Stimulated activated CD4-positive, alpha-beta T cell treated with anti-CD3 and anti-CD28 coated beads, Interleukin-4, amount 100 ng/mL, for 1 hour (primary cell): ENCODE data around the gene BARD1.
"Not testable (repeated sequence)": the region's sequence is repeated elsewhere in the genome, so short reads cannot be mapped to it uniquely, and the experiment has no call there.

Experiments used
- DNase-seq: peaks from one replicate; pipeline ENCODE4 v3.0.0-alpha.2; 2020

BARD1 gene

DNA sequence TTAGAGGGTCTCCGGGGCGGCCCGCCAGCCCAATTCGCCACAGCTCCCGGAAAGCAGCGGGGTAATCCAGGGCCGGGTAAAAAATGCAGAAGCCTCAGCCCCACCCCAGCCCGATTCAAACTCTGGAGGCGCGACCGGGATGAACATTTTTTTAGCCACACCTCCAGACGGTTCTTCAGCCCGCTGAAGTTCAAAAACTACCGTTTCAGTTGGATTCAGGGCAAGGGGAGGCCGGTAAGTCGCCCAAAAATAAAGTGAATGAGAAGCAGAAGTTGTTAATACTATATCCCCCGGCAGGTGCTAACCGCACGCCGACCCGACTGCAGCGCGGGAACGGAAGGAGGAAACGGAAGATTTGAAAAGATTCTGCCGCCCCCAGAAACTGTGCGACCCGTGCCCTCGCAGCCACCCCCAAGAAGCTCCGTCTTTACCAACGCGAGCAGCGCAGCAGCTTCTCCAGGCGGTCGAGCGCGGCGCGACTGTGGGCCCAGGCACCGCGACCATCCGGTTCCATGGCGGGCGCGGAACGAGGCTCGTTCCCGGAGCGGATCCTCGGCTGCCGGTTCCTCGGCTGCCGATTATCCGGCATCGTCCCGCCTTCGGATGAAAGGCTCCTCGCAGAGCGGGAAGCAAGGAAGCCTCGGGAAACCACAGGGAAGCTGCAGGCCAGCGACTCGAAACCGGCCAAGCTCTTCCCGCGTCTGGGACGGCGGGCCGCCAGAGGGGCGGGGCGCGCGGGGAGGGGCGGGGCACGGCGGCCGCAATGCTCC is at the start of gene BARD1:
Gene BARD1 (minus strand): TSS at position 703 of the 770 bp plus-strand sequence. CDS start 114 bp downstream, at position 589.
- DNase-seq: no peak

DNA sequence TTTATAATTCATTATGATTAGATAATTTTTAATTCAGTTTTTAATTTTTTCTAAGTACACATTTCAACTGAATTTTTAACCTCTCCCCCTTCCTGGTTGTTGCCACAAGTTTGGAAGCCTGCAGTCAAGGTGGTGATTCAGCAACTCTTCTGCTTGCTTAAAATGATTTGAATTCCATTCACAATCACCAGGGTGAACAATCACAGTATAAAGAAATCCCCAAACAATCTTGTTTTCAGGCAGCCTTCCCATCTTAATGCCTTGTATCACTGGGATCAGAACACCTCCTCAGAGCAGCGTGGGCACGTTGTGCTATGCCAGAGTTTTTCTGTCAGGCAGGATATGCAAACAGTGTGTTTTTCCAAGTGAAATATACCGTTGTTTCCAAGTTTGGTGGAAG is 46.7 kb upstream of the BARD1 start:
- no peak for DNase-seq

DNA sequence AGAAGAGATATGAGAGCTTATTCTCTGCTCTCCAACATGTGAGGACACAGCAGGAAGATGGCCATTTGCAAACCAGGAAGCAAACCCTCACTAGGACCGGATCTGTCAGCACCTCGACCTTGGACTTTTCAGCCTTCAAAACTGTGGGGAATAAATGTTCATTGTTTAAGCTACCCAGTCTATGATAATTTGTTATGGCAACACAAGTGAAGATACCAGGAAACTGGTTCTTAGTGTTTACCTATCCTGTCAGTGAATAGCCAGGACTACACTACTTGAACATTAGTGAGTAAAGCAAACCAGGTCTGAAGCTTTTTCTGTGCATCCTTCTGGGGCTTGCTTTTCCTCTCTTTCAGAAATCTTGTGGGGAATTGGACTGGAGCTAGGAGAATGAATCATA is 44.4 kb upstream of the BARD1 start:
- no peak for DNase-seq

DNA sequence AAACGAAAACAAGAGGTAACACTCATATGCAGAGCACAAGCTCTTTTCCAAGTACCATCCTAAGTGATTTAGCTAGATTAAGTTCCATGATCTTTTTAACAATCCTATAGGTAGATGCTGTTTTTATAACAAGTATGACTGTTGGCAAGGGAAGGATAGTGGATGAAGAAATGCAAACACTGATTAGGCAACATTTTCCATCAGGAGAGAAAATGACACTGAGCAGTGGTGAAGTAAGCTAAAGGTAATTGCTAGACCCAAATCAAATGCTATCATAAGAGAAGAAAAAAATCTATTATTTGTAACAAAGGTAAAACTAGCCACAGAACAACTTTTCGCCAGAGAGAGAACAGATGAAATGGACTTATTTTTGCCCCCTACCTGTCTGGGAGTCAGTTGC is 34.3 kb upstream of the BARD1 start:
- DNase-seq: no peak

DNA sequence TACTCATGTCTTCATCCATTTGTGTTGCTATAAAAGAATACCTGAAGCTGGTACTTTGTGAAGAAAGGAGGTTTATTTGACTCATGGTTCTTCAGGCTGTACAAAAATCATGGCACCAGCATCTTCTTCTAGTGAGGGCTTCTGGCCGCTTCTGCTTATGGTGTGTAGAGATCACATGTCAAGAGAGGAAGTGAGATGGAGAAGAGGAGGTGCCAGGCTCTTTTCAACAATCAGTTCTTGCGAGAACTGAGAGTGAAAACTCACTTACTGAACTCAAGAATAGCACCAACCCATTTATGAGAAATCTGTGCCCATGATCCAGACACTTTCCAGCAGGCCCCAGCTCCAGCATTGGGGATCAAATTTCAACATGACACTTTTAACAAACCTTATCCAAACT is 30.0 kb upstream of the BARD1 start:
- DNase-seq: no peak

DNA sequence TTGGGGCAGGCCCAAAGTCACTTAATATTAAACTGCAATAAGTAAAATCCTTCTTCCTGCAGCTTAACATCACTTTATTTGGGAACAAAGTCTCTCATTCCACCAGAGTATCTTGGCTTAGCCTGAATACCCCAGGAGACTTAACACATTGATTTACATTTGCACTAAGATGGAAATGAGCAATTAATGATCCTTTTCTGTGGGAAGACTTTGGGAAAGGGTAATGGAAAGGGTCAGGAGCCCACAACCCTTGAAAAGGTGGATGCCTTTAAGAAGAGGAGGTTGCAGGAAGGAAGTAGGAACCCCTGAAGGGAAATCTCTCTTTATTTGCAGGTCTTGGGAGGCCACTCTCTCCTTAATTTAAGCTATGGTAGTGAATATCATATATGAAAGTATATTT is 28.0 kb upstream of the BARD1 start:
- no peak for DNase-seq

DNA sequence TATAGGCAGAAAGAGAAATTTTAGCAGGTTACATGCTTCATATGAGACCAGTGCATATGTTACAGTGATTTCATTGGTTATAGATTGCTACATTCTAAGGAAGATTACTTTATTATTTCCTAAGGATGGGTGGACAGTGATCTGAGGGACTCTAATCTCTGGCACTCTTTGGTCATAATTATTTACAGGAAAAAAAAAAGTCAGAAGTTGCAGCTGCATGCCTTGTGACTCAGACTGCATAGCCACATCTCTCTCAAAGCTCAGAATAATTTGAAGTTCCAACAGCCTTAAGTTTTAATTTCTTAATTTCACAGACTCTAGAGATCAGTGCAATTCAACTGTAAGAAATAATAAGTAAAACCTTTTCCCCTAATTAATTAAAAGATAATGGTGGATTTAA is 27.1 kb upstream of the BARD1 start:
- DNase-seq: no peak

DNA sequence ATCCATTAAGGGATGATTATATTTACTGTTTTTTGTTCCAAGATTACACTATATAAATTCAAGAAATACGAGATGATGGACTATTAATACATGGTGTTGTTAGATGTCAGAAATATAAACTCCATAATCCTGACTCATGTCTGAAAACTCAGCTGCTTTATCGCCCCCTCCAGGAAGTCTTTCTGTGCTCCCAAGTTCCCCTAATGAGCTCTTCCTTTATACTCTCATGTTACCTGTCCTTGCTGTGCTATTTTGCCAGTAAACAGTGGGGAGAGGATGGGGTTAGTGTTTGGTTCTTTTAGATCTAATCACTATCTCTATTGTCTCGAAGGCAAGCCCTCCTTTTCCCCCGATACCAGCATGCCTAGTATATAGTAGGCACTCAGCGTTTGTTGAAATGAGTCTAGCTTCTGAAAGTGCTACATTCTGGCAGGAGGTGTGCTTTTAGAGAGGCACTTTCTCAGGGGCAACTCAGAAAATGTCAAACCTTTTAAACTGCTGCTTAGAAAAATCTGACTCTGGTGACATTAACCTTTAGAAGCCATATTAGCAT is 21.4 kb upstream of the BARD1 start:
- no peak for DNase-seq

DNA sequence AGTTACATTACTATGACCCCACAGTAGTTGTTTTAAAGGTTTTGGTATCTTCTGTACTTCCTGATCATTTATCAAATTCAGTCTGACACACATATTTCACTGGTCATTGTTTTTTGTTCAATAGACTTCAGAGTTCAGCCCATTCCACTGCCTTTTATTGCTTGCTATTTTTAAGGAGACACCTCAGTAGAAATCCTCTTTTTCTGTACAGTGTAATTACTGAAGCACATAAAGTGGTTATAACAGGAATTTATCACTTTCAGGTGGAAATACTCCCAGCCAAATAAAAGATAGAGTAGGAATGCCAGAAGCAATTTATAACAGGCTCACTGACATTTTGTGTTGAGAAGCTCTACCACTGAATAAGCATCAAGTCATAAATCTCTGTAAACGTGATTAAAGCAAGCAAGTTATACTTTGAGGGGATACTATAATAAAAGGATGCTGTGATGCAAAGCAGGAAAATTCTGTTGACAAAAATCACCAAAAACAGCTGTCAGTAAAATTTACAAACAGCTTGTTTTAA is 6.6 kb upstream of the BARD1 start:
- DNase-seq: no peak

DNA sequence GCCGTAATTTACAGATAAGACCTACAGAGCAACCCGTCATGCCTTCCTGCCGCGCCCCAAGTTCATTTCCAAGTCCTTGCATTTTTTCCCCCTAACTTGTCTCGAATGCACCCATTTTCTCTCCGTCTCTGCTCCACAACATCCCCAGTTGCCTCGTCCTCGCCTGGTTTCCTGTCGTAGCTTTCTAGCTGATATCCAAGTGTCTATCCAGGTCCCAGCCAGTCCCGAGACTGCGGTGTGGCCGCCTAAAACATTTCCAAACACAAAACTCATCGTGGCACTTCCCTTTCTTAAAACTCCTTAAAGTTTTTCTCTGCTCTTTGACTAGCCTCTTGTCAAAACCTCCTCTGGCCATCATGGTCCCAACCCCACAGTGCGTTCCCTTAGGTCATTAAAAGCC is 1.2 kb upstream of the BARD1 start:
- DNase-seq: no peak

DNA sequence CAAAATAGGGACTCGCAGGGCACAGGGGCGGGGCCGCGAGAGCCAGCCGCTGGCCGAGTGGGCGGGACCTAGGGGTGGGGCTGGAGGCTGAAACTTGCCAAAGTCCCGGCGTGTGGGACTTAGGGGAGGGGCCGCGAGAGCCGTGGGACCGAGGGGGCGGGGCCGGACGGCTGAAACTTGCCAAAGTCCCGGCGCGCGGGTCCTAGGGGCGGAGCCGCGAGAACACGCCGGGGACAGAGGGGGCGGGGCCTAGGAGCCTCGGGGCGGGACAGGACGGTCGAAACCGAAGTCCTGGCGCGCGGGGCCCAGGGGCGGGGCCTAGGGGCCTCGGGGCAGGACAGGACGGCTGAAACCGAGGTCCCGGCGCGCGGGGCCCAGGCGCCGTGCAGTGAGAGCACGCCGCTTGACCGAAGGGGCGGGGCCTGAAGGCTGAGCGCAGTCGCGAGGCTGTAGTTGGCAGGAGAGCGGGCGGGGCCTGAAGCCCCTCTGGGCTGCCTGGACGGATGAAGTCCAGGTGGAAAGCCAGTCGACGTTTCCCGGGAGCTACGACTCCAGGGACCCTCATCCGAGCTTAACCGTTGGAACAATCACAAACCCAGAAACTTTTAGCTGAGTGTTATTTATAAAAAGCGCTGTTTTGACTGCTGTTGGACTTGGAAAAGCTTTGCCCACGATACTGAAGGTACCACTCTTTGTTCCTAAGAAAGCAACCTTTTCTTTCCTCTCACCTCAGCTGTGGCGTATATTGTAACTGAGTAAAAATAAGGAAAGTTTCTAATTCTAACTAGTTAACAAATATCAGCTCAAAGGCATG is 475 bp upstream of the BARD1 start:
- DNase-seq: peak; percentile 98

DNA sequence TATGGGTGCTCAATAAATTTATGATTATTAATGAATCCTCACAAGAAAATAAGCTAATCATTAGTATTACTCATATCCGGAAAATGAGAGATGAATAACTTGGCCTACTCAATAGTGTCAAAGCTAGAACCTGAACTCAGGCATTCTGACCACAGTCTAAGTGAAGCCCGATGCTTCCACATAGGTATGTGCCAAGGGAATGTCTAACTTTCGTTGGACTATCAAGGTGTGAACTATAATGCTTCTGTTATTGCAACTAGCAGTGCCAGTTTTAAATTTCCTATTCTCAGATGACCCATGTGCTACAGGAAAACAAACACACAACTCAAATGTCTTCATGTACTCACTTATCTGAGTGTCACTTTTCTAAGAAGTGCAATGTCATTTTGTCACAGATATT is 1.8 kb downstream of the BARD1 start:
- no peak for DNase-seq

DNA sequence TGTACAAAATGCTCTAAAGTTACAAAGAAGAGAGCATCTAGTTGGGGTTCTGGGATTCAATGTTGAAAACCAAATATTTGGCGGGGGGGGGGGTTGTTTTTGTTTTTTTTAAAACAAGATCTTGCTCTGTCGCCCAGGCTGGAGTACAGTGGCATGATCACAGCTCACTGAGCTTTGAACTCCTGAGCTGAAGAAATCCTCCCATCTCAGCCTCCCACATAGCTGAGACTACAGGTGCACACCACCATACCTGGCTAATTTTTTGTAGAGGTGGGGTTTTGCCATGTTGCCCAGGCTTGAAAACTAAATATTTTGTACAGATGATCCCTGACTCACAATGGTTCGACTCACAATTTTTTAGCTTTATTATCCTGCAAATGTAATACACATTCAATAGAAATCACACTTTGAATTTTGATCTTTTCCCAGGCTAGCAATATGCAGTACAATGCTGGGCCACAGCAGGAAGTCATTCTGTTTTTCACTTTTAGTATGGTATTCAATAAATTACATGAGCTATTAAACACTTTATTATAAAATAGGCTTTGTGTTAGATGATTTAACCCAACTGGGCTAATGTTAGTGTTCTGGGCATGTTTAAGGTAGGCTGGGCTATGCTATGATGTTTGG is 7.6 kb downstream of the BARD1 start:
- DNase-seq: no peak

DNA sequence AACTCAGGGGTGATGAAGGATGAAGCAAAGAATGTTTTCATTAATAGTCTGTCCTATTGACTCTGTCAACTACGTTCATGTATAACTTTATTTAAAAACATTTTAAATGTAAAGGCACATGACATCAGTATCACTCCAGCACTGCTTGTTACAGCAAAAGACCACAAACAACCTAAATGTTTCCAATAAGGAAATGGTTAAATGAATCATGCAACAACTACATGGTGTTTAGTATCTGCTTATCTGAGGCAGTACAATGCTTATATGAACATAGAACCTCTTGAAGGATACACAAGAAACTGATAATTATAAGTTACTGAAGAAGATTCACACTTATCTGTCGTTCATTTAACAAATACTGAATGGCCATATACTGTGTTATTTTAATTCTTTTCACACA is 8.4 kb downstream of the BARD1 start:
- DNase-seq: no peak

DNA sequence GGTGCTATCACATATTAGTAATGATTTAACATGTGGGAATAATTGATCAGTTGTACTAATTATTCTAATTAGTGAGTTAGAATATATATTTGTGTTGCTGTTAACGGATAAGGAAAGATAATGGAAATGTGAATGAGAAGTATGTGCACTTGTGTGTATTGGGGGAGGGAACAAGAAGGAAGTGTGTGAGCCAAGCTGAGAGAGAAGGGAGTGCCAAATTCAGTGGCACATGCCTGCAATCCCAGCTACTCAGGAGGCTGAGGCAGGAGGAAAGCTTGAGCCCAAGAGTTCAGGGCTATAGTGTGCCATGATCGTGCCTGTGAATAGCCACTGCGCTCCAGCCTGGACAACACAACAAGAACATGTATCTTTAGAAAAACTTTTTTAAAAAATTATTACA is 9.3 kb downstream of the BARD1 start:
- no peak for DNase-seq

DNA sequence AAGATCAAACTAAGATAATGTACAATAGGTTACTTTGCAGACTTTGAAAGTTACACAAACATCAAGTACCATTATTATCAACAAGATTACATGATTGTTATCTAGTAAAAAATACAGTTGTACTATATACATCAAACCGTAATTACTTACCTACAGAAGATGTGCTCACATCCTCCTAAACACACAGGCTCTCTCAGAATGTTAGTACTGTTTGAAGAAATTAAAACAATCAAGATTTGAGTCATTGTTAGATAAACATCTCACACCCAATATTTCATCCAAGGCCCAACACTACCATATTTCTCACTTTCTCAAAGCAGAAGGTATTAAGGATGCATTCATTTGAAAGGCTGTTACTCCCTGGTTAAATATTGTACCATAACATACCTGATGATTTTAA is 12.6 kb downstream of the BARD1 start:
- no peak for DNase-seq

DNA sequence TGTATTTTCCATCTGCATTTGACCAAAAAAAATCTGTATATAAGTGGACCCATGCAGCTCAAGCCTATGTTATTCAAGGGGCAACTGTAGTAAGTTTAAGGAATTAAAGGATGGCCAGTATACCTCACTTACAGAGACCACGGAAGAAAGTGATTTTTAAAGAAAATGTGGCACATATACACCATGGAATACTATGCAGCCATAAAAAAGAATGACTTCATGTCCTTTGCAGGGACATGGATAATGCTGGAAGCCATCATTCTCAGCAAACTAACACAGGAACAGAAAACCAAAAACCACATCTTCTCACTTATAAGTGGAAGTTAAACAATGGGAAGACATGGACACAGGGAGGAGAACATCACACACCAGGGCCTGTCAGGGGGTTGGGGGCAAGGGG is 26.3 kb downstream of the BARD1 start:
- DNase-seq: not testable (repeated sequence)

DNA sequence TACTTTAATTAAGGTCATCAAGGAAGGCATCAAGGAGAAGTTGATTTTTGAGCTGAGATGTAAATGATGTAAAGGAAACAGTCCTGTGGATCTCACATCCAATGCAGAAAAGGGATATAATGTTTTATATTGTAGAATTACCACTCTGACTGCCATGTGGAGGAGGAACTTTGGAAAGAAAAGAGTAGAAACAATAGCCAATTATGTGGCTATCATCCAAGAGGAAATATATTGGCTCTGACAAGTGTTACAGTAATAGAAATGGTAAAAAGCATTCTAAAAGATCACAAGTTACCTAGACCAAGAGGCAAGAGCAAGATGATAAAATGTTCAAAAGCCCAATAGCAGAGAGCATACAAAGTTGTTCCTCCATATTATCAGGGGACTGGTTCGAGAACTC is 26.8 kb downstream of the BARD1 start:
- no peak for DNase-seq

DNA sequence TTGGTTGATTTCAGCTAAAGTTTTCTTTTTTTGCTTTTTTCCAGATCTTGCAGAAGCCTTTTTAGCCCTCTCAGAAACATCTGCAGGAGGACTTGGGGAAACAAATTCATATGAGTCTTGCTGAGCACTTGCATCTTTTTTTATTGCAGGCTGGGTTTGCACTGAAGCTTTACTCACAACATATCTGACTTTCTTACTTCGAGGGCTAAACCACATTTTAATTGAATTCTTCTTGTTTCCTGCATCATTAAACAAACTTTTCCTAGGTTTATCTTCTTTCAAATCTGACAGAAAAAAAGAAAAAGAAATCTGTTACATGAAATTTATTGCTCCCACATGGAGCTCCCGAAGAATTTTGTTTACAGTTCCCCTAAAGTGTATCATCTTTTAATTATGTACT is 28.3 kb downstream of the BARD1 start:
- DNase-seq: no peak

DNA sequence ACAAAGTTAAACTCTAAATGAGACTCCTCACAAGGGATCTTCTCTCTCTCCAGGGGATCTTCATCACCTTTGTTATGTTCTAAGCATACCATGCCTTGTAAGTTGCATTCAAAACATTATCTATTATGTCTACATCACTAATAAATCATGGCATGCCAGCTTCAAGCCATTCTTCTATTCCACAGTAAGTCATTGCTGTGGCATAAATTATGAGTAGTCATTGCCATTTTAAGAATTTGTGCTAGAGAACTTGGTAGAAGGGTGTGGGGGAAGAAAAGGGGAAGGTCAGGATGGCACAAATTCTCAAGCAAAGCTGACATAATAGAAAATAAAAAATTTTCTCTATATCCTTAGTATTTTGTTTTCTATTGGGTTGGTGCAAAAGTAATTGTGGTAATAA is 33.5 kb downstream of the BARD1 start:
- DNase-seq: no peak

DNA sequence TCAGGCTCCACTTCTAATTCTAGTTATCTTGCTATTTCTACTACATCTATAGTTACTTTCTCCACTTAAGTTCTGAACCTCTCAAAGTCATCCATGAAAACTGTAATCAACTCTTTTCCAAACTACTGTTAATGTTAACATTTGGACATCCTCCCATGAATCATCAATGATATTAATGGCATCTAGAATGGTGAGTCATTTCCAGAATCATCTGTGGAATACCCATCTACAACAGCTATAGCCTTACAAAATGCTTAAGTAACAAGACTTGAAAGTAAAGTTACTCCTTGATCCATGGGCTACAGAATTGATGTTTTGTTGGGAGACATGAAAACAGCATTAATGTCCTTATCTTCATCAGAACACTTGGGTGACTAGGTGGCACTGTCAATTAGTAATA is 35.4 kb downstream of the BARD1 start:
- no peak for DNase-seq

DNA sequence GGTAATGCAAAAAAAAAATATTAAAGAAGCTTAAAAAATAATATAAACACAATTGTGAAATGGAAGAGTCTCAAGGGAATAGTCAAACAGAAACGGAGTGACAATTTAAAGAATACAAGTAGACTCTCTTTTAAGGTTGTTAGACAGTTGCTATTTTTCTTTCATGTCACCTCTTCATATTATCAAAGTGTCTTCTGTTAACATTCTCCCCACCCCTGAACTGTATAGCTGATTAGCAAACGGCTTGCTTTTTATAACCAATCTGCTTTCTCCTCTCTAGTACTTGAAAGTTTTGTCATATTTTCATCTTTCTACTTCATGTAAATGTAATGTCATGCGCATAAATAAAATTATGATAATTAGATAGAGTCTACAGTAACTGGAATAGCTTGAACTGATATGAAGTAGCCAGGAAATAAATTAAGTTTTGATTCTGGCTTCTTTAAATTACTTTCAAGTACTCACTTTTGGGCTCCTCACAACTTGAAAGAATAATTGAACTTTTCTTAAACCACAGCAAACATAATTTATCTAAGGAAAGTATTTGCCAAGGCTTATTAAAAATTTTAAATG is 37.0 kb downstream of the BARD1 start:
- no peak for DNase-seq

DNA sequence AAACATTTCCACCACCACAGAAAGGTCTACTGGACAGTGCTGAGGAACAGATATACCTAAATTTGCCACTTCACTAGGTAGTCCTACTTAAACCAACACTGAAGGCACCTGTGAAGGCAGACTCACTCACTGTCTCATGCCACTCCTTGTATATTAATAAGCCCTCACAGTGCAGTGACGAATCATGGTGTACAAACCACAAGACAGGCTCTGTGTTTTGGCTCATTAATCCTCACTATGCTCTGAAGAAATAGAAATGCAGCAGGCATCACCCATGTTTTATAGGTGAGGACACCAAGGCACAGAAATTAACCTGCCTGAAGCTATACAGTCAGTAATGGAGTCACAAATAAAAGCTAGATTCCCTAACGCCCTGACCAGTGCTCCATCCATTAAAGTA is 44.3 kb downstream of the BARD1 start:
- no peak for DNase-seq
